ENCODE data around the gene ZFYVE16. TPM values are rescaled to one million over a fixed set of nuclear protein-coding genes. Genes with fewer than 3 reads are reported as not detected.

Gene ZFYVE16
- total RNA-seq, 1 experiment from 2014 or later, result 21.9 TPM

- TF ChIP-seq, protein P1, sequence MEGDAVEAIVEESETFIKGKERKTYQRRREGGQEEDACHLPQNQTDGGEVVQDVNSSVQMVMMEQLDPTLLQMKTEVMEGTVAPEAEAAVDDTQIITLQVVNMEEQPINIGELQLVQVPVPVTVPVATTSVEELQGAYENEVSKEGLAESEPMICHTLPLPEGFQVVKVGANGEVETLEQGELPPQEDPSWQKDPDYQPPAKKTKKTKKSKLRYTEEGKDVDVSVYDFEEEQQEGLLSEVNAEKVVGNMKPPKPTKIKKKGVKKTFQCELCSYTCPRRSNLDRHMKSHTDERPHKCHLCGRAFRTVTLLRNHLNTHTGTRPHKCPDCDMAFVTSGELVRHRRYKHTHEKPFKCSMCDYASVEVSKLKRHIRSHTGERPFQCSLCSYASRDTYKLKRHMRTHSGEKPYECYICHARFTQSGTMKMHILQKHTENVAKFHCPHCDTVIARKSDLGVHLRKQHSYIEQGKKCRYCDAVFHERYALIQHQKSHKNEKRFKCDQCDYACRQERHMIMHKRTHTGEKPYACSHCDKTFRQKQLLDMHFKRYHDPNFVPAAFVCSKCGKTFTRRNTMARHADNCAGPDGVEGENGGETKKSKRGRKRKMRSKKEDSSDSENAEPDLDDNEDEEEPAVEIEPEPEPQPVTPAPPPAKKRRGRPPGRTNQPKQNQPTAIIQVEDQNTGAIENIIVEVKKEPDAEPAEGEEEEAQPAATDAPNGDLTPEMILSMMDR (conservative IDR thresholded peaks at IDR 0.05), result no peak
- no peak overlapping the region for H2BK5ac ChIP-seq (ENCODE audit: insufficient read length, low read length)
- no peaks in the 10 kb centered on the region for H3K79me1 ChIP-seq (ENCODE audit: insufficient read depth, low read depth, low read length, poor library complexity, severe bottlenecking)
- H3K23me2 ChIP-seq (ENCODE audit: insufficient read length, low read depth, low read length, poor library complexity, severe bottlenecking), result no peaks in the 10 kb centered on the region
- no peaks in the 10 kb centered on the region for H3K27me3 ChIP-seq (ENCODE audit: insufficient read depth, low read length)
- H3K9me3 Mint-ChIP-seq, result peaks cover 6 to 15% of the 10 kb centered on the region in 2 experiments; a peak in 4 of 5 replicates
- no peak overlapping the region for H2BK12ac ChIP-seq (ENCODE audit: insufficient read length, low read depth, low read length)
- no peak overlapping the region for H3K56ac ChIP-seq (ENCODE audit: insufficient read length, low read depth, low read length)
- no peak overlapping the region for H3K4me2 ChIP-seq (ENCODE audit: insufficient read depth, insufficient read length, low read length)
- DNase-seq, result no peak
- no peak overlapping the region for H3T11ph ChIP-seq (ENCODE audit: low read length)
- H3K4me3 Mint-ChIP-seq, result no peak overlapping the region
- H3K23ac ChIP-seq (ENCODE audit: insufficient read length, low read depth, low read length), result no peak overlapping the region
- no peak overlapping the region for H3K14ac ChIP-seq (ENCODE audit: insufficient read depth, low read length)
- H2BK15ac ChIP-seq (ENCODE audit: low read depth, low read length), result no peak overlapping the region
- no peak overlapping the region for H3K18ac ChIP-seq (ENCODE audit: insufficient read length, low read depth, low read length)
- no peaks in the 10 kb centered on the region for H3K9me3 ChIP-seq (ENCODE audit: control insufficient read depth, low read depth, low read length)
- peaks cover 3 to 6% of the 10 kb centered on the region in 2 experiments; a peak in 2 of 4 replicates for H3K4me1 Mint-ChIP-seq
- no peak overlapping the region for H3K4ac ChIP-seq (ENCODE audit: low read depth, low read length)
- H3K27me3 Mint-ChIP-seq (ENCODE audit: low read depth), result 0 out of 2 replicates have a peak, but pooled peaks cover 2% of the 10 kb centered on the region
- H2BK120ac ChIP-seq (ENCODE audit: low read depth, low read length, poor library complexity, severe bottlenecking), result no peak overlapping the region
- no peaks in the 10 kb centered on the region for H4K20me1 ChIP-seq (ENCODE audit: control insufficient read depth, insufficient read depth, insufficient read length)
- no peak overlapping the region for H3K27ac Mint-ChIP-seq
- H3K79me2 ChIP-seq (ENCODE audit: insufficient read depth, low read length), result no peaks in the 10 kb centered on the region
- no peaks in the 10 kb centered on the region for H3K4me1 ChIP-seq (ENCODE audit: insufficient read depth, low read length)
- WGBS (ENCODE audit: extremely low coverage, insufficient read length, low lambda C conversion rate), result no CpG with 5 or more reads among the region's 8 CpGs
- no peak overlapping the region for H4K5ac ChIP-seq (ENCODE audit: insufficient read length, low read depth, low read length)
- H3K36me3 Mint-ChIP-seq (ENCODE audit: insufficient read depth in 1 of 3, low read depth in 3 of 3), result peaks cover 19 to 37% (median 37%) of the 10 kb centered on the region in 3 experiments; a peak in 6 of 7 replicates
- no peak overlapping the region for H2AFZ ChIP-seq (ENCODE audit: low read length)
- H4K91ac ChIP-seq (ENCODE audit: insufficient read length, low read depth, low read length), result no peak overlapping the region
- H4K8ac ChIP-seq (replicated peaks; ENCODE audit: insufficient read length, low read depth, low read length), result no peak overlapping the region
- H2BK20ac ChIP-seq (ENCODE audit: low read depth, low read length, poor library complexity, severe bottlenecking), result no peak overlapping the region
- H2AK5ac ChIP-seq (ENCODE audit: insufficient read length, low read length), result no peak overlapping the region
- no peak overlapping the region for H3K9ac ChIP-seq (ENCODE audit: extremely low read depth, insufficient read length, low read length)
- no peak overlapping the region for H3K27ac ChIP-seq (ENCODE audit: insufficient read length, low read depth, low read length)
Observed at GRCh38 chr5:80435476-80435875, 27.6 kb downstream of the ZFYVE16 start.

All from H9 (cell line).